Measurements from ENCODE around the gene LDAH. TPM values are rescaled to one million over a fixed set of nuclear protein-coding genes. Genes with fewer than 3 reads are reported as not detected.

Gene LDAH
- total RNA-seq, 4 donors from 2014 or later: 8.2 to 14.1 (median 10.9) TPM

DNA sequence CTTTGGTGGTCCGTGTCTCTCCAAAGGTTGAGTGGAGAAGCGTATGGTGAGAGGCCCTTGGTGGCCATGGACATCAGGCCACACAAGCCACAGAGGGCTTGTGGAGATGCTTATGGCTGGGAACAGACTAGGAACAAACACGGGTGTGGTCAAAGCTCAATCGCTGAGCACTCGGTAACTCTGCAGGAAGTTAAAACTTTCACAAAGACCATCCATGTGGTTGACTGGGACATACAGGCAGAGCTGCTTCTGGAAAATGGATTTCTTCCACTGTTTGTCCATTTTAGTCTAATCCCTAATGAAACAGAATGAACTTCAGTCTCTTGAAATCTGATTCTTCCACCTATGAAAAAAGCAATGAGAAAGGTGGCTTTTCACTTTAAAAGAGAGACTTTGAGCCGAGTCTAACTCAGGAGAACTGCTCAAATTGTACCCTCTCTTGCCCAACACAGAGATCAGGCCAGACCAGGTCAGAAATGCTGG is 138.3 kb downstream of the LDAH start:
- DNase-seq (ENCODE audit: low spot score): no peak
- no peak for ATAC-seq (ENCODE audit: low FRiP score)
- TF ChIP-seq, protein P1, sequence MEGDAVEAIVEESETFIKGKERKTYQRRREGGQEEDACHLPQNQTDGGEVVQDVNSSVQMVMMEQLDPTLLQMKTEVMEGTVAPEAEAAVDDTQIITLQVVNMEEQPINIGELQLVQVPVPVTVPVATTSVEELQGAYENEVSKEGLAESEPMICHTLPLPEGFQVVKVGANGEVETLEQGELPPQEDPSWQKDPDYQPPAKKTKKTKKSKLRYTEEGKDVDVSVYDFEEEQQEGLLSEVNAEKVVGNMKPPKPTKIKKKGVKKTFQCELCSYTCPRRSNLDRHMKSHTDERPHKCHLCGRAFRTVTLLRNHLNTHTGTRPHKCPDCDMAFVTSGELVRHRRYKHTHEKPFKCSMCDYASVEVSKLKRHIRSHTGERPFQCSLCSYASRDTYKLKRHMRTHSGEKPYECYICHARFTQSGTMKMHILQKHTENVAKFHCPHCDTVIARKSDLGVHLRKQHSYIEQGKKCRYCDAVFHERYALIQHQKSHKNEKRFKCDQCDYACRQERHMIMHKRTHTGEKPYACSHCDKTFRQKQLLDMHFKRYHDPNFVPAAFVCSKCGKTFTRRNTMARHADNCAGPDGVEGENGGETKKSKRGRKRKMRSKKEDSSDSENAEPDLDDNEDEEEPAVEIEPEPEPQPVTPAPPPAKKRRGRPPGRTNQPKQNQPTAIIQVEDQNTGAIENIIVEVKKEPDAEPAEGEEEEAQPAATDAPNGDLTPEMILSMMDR (IDR thresholded peaks at IDR 0.05): no peak

DNA sequence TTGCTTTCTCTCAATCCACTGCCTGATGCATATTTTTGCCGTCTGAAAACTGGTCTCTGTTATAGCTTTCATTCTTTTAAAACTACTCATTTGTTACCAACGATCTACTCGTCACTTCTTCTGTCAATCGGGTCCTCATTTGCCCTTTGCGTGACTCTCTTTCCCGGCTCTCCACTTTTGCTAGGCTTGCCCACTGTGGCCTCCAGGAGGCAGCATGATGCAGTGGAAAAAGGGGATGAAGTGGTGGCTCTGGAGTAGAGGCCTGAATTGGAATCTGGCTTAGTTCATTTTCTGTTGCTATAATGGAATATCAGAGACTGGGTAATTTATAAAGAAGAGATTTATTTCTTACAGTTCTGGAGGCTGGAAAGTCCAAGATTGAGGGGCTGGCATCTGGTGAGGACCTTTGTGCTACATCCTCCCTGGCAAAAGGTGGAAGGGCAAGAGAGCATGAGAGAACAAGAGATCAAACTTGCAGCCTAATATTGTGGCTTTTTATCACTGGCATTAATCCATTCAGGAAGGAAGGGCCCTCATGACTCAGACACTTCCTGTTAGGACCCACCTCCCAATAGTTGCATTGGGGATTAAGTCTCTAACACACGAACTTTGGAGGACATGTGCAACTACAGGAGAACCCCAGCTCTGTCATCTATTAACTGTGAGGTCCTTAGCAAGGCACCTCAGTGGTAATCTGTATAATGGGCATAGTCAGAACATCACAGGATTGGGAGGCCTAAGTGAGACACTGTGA is 140.6 kb downstream of the LDAH start:
- DNase-seq (ENCODE audit: low spot score): no peak
- no peak for ATAC-seq (ENCODE audit: low FRiP score)
- TF ChIP-seq, protein P1 (IDR thresholded peaks at IDR 0.05): no peak

DNA sequence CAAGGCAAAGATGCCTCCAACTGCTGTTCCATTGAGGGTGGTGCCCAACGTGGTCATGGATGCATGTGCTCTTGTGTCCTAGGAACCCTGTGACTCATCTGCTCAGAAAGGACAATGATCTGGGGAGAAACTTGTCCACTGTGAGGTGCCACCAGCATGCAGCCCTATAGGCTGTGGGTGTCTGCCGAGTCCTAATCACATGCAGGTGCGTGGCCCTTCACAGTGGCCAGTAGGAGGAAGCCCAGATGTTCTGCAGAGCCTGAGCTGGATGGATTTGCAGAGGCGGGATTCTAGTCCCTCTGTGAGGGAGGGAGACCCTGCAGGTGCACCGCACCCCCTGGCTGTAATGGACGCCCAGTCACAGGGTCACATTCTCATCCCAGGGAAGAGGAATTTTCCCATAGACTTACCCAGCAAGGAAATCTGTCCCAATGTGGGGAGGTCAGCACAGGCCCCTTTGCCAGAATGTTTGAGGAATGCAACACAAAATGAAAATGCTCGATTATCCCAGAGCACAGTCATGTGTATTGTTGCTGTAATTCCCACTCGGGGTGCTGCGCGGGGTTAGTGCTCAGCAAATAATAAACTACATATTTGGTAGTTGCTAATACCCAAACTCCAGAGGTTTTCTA is 142.0 kb downstream of the LDAH start:
- TF ChIP-seq, protein P1 (IDR thresholded peaks at IDR 0.05): no peak
- ATAC-seq (ENCODE audit: low FRiP score): no peak
- DNase-seq (ENCODE audit: low spot score): no peak

DNA sequence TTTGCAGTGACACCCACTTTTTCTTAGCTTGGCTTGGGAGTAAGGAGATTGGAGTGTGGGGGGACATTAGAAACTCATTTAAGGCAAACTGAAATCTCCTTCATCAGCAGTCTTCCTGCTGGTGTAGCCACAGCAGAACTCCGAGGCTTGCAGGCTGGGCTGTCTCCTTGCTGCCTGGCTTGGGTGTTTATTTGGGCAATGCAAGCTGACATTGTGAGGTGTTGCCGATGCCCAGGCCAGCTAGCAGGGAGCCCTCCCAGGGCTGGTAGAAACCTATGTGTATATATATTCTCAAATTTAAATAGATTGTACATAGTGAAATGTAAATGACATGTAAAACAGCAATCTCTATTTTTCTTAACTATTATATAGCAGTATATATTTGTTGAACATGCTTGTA is 144.1 kb downstream of the LDAH start:
- DNase-seq (ENCODE audit: low spot score) (no peak), ATAC-seq (ENCODE audit: low FRiP score) (no peak)
- TF ChIP-seq, protein P1 (IDR thresholded peaks at IDR 0.05): no peak

DNA sequence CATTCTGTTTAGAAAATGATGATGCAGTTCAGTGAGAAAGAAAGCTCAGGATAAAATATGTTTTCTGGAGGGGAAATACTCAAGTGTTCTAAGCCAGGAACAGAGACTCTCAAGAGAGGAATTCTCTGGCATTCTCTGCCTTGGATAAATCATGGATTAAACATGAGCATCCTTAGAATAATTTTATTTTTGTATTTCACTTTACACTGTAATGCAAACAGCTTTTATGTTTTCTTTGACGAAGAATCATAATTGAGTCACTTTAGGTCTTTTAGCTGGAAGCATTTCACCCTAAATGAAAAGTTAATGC is 144.9 kb downstream of the LDAH start:
- no peak for DNase-seq (ENCODE audit: low spot score)
- TF ChIP-seq, protein P1 (IDR thresholded peaks at IDR 0.05): no peak
- no peak for ATAC-seq (ENCODE audit: low FRiP score)

DNA sequence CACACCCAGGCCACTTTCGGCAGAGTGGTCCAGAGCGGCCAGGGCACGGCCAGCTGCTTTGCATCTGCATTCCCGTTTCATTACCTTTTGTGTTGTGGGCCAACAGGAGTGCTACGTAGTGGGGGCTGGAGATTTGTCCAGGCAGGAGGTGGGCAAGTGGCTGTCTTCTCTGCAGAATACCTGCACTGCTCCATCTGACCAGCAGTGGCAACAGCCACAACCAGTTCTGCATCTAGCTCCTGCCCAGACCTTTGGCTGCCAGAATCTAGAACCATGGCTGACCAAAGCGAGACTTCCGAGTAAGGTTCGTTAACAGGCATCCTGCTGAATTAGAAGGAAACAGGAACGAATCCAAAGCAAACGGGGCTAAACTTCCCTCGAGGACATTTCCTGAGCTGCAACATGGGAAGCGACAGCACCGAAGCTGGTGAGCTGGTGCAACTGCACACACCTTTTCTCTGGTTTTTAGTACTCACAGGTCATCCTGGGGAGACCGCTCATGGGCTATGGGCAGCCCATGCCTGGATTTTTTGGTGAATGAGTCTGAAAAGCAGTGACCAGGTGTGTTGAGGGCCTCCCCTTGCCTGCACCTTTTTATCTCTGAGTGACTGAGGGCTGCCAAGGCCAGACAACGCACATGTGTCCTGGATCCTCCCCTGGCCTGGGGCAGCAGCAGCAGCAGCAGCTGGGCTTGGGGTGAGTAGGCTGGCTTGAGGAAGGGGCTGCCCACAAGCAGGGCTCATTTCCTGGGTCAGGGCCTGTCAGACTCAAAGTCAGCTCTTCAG is 145.4 kb downstream of the LDAH start:
- TF ChIP-seq, protein P1 (IDR thresholded peaks at IDR 0.05): no peak
- DNase-seq (ENCODE audit: low spot score) (no peak), ATAC-seq (ENCODE audit: low FRiP score) (no peak)
